ENCODE results near the gene SPAG5. TPM values are rescaled to one million over a fixed set of nuclear protein-coding genes. Genes with fewer than 3 reads are reported as not detected.
A peak's percentile ranks its signal among the peaks of the same experiment; 100 is the strongest.

Gene SPAG5
- total RNA-seq, 1 experiment from 2014 or later = 84.1 TPM

DNA sequence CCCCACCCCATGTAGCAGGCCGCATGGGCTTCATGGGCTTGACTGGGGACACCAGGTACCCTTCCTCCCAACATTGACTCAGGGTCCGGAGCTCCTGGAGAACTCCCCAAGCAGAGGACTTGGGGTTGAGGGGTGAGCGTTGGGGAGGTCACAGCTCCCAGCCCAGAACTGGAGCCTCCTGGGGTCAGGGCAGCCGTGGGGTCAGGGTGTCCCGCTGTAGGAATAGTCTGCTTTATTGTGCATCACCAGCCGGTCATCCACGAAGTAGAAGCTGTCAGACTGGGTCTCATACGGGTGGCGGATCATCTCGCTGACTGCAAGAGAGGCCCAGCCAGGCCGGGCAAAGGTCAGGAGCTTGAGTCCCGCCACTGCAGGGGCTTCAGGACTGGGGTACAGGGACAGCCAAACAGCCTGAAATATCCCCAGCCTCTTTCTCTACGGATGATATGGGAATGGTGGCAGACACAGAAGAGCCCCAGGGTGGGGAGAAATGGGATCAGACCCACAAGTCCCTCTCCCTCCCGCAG is 51.7 kb downstream of the SPAG5 start:
- DNase-seq (ENCODE audit: low read depth) = no peak

GRCh38 chr17:28545787-28546415 is 52.9 kb downstream of the SPAG5 start:
- DNase-seq (ENCODE audit: low read depth) = no peak

- DNase-seq (ENCODE audit: low read depth) = no peak
Observed at GRCh38 chr17:28545141-28545503, 53.7 kb downstream of the SPAG5 start.

DNA sequence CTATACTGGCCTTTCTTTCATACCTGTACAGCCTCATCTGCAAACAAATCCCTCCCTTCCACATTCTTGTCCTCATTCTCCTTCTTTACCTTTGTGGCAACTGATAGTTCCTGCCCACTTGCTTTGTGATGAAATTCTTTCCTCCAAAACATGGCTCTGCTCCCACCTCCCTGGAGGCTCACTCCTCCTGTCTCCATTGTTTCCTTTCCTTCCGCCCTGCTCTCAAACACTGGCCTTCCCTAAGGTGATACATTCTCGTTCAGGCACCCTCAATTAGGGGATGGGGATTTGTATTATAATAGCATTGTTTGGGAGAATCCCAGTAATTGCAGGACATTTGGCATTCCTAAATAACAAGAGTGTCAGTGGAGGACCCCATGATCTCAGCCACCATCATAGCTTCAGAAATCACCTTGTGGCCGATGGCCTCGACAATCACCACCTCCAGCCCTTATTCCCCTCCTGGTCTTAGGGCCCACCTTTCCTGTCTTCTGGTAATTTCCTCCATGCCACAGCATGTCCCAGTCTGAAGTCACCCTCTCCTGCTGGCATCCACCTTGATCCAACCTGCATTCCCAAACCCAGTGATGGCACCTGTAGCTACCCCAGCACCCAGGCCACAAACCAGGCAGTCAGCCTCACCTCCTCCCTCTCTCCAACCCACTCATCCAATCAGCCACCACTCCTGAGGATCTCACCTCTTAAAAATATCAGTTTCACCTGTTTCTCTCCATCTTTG is 54.3 kb downstream of the SPAG5 start:
- no peak for DNase-seq (ENCODE audit: low read depth)

GRCh38 chr17:28541439-28541838 is 57.4 kb downstream of the SPAG5 start:
- DNase-seq (ENCODE audit: low read depth) = no peak

GRCh38 chr17:28540231-28540630 is 58.6 kb downstream of the SPAG5 start:
- no peak for DNase-seq (ENCODE audit: low read depth)

DNA sequence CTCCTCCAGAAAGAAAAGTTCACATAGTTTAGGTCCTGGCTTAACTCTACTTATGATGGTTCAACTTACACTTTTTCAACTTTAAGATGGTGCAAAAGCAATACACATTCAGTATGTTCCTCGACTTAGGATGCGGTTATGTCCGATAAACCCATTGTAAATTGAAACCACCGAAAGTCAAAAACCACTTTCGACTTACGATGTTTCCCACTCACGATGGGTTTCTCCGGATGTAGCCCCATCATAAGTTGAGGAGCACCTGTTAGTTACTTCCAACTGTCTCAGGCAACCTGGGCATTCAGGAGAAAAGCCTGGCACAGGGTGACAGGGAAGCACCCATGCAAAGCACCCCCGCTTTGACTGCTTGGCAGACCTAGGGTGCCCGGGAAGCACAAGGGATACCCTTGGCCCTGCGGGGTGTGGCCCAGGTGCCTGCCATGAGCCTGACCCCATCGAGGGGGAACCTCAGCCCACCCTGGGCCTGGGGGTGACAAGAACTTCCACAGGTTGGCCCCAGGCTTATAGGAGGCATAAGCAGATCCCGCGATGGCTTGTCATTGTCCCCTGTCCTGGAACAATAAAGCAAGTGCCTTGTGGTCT is 60.4 kb downstream of the SPAG5 start:
- no peak for DNase-seq (ENCODE audit: low read depth)

DNA sequence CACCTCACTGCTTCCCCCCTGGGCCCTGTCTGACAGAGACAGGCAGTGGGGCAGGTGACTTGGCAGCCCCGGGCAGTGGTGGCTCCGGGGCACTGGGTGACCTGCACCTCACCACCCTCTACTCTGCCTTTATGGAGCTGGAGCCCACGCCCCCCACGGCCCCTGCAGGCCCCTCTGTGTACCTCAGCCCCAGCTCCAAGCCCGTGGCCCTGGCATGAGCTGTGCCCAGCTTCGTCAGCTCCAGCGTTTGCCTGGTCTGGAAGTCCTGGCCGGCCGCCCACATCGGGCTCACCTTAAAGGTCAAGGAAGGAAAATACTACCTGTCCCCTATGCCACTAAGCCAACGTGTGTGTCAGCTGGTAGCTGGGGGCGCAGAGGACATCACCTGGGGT is 61.6 kb downstream of the SPAG5 start:
- DNase-seq (ENCODE audit: low read depth) = no peak

GRCh38 chr17:28536532-28537218 is 62.1 kb downstream of the SPAG5 start:
- no peak for DNase-seq (ENCODE audit: low read depth)

DNA sequence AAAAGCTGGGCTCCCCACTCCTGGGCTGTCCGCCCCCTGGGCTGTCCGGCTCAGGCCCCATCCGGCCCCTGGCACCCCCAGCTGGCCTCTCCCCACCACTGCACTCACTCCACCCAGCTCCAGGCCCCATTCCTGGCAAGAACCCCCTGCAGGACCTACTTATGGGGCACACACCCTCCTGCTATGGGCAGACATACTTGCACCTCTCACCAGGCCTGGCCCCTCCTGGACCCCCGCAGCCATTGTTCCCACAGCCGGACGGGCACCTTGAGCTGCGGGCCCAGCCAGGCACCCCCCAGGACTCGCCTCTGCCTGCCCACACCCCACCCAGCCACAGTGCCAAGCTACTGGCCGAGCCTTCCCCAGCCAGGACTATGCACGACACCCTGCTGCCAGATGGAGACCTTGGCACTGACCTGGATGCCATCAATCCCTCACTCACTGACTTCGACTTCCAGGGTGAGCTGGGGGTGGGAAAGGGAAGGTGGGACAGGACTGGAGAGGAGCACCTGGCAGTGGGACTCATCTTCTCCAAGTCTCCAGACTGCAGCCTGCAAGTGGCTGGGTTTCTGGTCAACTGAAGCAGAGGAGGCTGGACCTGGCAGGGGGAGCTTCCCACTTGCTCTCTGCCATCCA is 64.0 kb downstream of the SPAG5 start:
- no peak for DNase-seq (ENCODE audit: low read depth)

- peak; percentile 28 for DNase-seq (ENCODE audit: low read depth)
Observed at GRCh38 chr17:28533091-28533807, 65.6 kb downstream of the SPAG5 start.

- no peak for DNase-seq (ENCODE audit: low read depth)
Observed at GRCh38 chr17:28532050-28532960, 66.5 kb downstream of the SPAG5 start.

GRCh38 chr17:28530926-28531325 is 67.9 kb downstream of the SPAG5 start:
- DNase-seq (ENCODE audit: low read depth) = no peak

DNA sequence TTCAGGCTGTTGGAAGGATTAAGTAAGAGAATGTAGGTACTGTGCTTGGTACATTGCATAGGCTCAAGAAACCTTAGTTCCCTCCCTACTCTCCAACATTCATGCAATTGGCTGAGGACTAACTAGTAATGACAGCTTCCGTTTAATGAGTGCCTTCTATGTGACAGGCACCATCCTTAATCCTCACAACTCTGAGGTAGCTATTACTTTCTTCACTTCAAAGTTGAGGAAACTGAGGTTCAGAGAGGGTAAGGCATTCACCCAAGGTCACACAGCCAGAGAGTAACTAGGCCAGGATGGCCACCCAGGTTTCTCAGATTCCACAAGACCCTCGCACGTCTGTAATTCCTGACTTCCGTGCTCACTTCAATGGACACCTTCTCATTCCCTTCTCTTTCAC is 68.6 kb downstream of the SPAG5 start:
- DNase-seq (ENCODE audit: low read depth) = no peak

DNA sequence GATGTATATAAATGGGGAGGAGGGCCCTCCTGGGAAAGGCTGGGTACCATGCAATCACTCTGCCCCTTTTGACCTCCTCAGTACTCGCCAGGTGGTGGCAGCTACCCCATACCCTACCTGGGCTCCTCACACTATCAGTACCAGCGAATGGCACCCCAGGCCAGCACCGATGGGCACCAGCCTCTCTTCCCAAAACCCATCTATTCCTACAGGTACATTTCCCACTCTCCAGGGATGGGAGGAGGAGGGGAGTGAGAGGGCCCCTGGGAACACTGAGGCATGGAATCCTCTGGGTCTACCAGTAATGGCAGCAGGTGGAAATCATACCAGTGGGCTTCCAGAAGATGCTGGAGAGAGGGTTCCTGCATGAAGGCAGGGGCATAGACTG is 69.8 kb downstream of the SPAG5 start:
- no peak for DNase-seq (ENCODE audit: low read depth)

GRCh38 chr17:28528327-28529012 is 70.4 kb downstream of the SPAG5 start:
- peak; percentile 17 for DNase-seq (ENCODE audit: low read depth)

DNA sequence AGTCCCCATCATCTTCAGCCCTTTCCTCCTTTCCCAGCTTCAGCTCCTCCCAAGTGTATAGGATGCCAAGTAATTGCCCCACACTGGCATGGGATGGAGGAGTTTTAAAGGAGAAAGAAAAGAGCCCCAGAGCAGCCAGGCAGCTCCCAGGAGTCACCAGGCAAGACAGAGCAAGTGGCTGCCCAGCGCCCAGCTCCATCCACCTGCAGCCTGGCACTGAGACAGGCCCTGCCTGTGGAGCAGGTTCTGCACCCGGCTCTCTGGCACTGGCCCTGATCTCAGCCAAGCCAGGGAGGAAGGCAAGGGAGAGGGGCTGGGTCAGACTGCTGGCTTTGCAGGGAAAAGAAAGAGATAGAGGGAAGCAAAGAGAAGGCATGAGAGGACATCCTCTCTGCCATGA is 71.0 kb downstream of the SPAG5 start:
- no peak for DNase-seq (ENCODE audit: low read depth)
